Heart left ventricle (tissue), 16 donors: ENCODE measurements around the gene CNTN4. TPM values are rescaled to one million over a fixed set of nuclear protein-coding genes. Genes with fewer than 3 reads are reported as not detected.

Experiments
- ATAC-seq, 4 donors: fragments of 200-7000 bp; cut with Tn5 transposase; one replicate each; pipeline ENCODE4 v1.9.1; 2020 to 2022; ENCODE audit warnings: moderate library complexity in 4 of 4, mild to moderate bottlenecking in 3 of 4, moderate number of reproducible peaks in 1 of 4
- DNase-seq, 5 donors: peaks; one replicate each; pipeline ENCODE4 v3.0.0-alpha.2; 2020
- H3K27ac ChIP-seq, 12 donors: fragments of 200-600 bp; sonication (generic) in 4 of 12; one replicate each; pipeline versions ENCODE4 v1.5.0 to v1.8.0; 2016 to 2022; ENCODE audit warnings: mild to moderate bottlenecking in 2 of 12
- H3K27me3 ChIP-seq, 9 donors: fragments of 200-600 bp; sonication (generic) in 2 of 9; one replicate each; pipeline versions ENCODE4 v1.5.1 to v1.8.0; 2016 to 2022; ENCODE audit warnings: mild to moderate bottlenecking in 3 of 9
- H3K36me3 ChIP-seq, 9 donors: fragments of 200-600 bp; sonication (generic) in 2 of 9; one replicate each; pipeline versions ENCODE4 v1.5.0 to v1.8.0; 2018 to 2022; ENCODE audit warnings: mild to moderate bottlenecking in 2 of 9
- H3K4me1 ChIP-seq, 12 donors: fragments of 200-600 bp; sonication (generic) in 4 of 12; one replicate each; pipeline versions ENCODE4 v1.5.0 to v1.8.0; 2016 to 2022; ENCODE audit warnings: mild to moderate bottlenecking in 3 of 12
- H3K4me3 ChIP-seq, 12 donors: fragments of 200-600 bp; sonication (generic) in 4 of 12; one replicate each; pipeline versions ENCODE4 v1.5.0 to v1.8.0; 2017 to 2022; ENCODE audit warnings: mild to moderate bottlenecking in 9 of 12, moderate library complexity in 4 of 12
- H3K9me3 ChIP-seq, 12 donors: fragments of 200-600 bp; sonication (generic) in 4 of 12; one replicate each; pipeline versions ENCODE4 v1.5.0 to v1.8.0; 2016 to 2022; ENCODE audit warnings: mild to moderate bottlenecking in 1 of 12
- CTCF ChIP-seq, 12 donors: fragments of 200-600 bp; sonication (generic) in 4 of 12; IDR thresholded peaks; one replicate each; pipeline versions ENCODE4 v1.5.0 to v1.8.0; 2018 to 2022; ENCODE audit warnings: antibody characterized with exemption in 12 of 12, mild to moderate bottlenecking in 5 of 12
- POLR2A ChIP-seq, 2 donors: fragments of 450-650 bp; IDR thresholded peaks; one replicate each; pipeline ENCODE4 v1.6.1; 2017; ENCODE audit warnings: antibody characterized with exemption in 2 of 2, mild to moderate bottlenecking in 2 of 2, moderate library complexity in 2 of 2
- WGBS, 4 donors: extraction: QIAGEN DNeasy Blood & Tissue Kit in 2 of 4; methylation state at CpG; one replicate each; pipeline versions ENCODE4 v1.1.5 to v1.1.7; 2013 to 2018; 5-methylcytosine and 5-hydroxymethylcytosine counted together
- intact Hi-C, 10 donors: fragments of 100-400 bp; cut with DNase I; formaldehyde crosslinking; loops; one replicate each; pipeline versions ENCODE4 v1.11.1 to v1.14.2; 2022
- polyA plus RNA-seq, 2 donors: library from polyadenylated mRNA; stranded (reverse); fragments of 200-250 nt; gene quantifications; one replicate each; pipeline ENCODE4 v1.2.3, GENCODE V29; 2013
- total RNA-seq, 9 donors: library from RNA; depleted of rRNA in 2 of 9; stranded (reverse); fragments of >200 nt in 2 of 9; fragmentation: NEBNext Ultra II Directional in 3 of 9; extraction: Animal tissue kit (Norgen Biotek cat#: 25700) in 3 of 9; gene quantifications; one replicate each; pipeline versions ENCODE4 v1.1.0 to v1.2.4, GENCODE V29; 2016 to 2023
- donor health status: ischemic (EF 13 %, LVEDD 7.1; RV severe dilation, severe dysfunction).
- donor health status: healthy with polysubstance abuse.
- donor health status: DM: no; HTN: yes; CAD: no.
- donor health status: DM: no; HTN: no; CAD: no.
- donor health status: ischemic (EF 25% LVEDD 6.9; RV normal size, moderate dysfunction).
- donor health status: ischemic (EF 25% LVEDD 5.7; RV mildly dilated, moderate dysfunction).
- donor health status: healthy.
- donor health status: DM: yes; HTN: yes; CAD: no.
- donor health status: ischemic (EF 35%, LVEDD 5.7; RV mildly dilated, moderate dysfunction).
- donor health status: nonischemic (EF 11% LVEDD 7.7; RV severe dilation, severe dysfunction).
- donor health status: DM: yes; HTN: yes; CAD: no.
- donor health status: PGD.
- donor health status: ischemic (EF 29% LVEDD 5.4; RV normal size, mild dysfunction).
- donor health status: nonischemic (EF 23%, LVEDD 6.1; RV moderate dilation, normal function).

CNTN4 gene
- total and polyA plus RNA-seq, 11 donors: 0.30 to 6.7 (median 1.2) TPM

- Histone ChIP-seq H3K4me1 (no peaks in the 10 kb centered on the region), H3K27ac (no peak overlapping the region), H3K9me3 (no peaks in the 10 kb centered on the region), H3K4me3 (no peak overlapping the region), H3K27me3 (no peaks in the 10 kb centered on the region), H3K36me3 (no peaks in the 10 kb centered on the region)
- DNase-seq (no peak), ATAC-seq (no peak)
- intact Hi-C loops: no loop called here
- TF ChIP-seq CTCF (IDR thresholded peaks at IDR 0.05) (no peak), POLR2A (IDR thresholded peaks at IDR 0.05) (no peak)
- WGBS, 4 donors: 48 to 61% (median 52%) methylated on average over 12 of the region's 12 CpGs
Observed at GRCh38 chr3:2856138-2857133, 757.8 kb downstream of the CNTN4 start.

- peaks cover 0 to 4% (median 0%) of the 10 kb centered on the region in 12 donors for H3K4me1 ChIP-seq
- no peaks in the 10 kb centered on the region for H3K27me3 ChIP-seq
- intact Hi-C loops: no loop called here
- 69 to 97% (median 94%) methylated on average over 2 of the region's 2 CpGs for WGBS, 4 donors
- no peaks in the 10 kb centered on the region for H3K9me3 ChIP-seq
- ATAC-seq (no peak), DNase-seq (no peak)
- no peak for TF ChIP-seq POLR2A (IDR thresholded peaks at IDR 0.05)
- no peak for TF ChIP-seq CTCF (IDR thresholded peaks at IDR 0.05)
- no peaks in the 10 kb centered on the region for H3K36me3 ChIP-seq
- H3K4me3 ChIP-seq: no peak overlapping the region
- no peak overlapping the region for H3K27ac ChIP-seq
Observed at GRCh38 chr3:2860626-2861025, 762.0 kb downstream of the CNTN4 start.

GRCh38 chr3:2861120-2861519 lies 762.5 kb downstream of the CNTN4 start:
- H3K27ac ChIP-seq: no peak overlapping the region
- no peak overlapping the region for H3K4me3 ChIP-seq
- WGBS, 4 donors: 59 to 73% (median 69%) methylated on average over 1 of the region's 1 CpG
- ATAC-seq (no peak), DNase-seq (no peak)
- no peaks in the 10 kb centered on the region for H3K9me3 ChIP-seq
- no peaks in the 10 kb centered on the region for H3K27me3 ChIP-seq
- intact Hi-C loops: no loop called here
- TF ChIP-seq POLR2A (IDR thresholded peaks at IDR 0.05): no peak
- TF ChIP-seq CTCF (IDR thresholded peaks at IDR 0.05): no peak
- no peaks in the 10 kb centered on the region for H3K36me3 ChIP-seq
- peaks cover 0 to 4% (median 0%) of the 10 kb centered on the region in 12 donors for H3K4me1 ChIP-seq

GRCh38 chr3:2861920-2862319 lies 763.3 kb downstream of the CNTN4 start:
- peaks cover 0 to 4% (median 0%) of the 10 kb centered on the region in 12 donors for H3K4me1 ChIP-seq
- H3K4me3 ChIP-seq: no peak overlapping the region
- DNase-seq (no peak), ATAC-seq (no peak)
- no peaks in the 10 kb centered on the region for H3K9me3 ChIP-seq
- no peaks in the 10 kb centered on the region for H3K27me3 ChIP-seq
- WGBS, 4 donors: 70 to 83% (median 78%) methylated on average over 1 of the region's 1 CpG
- H3K27ac ChIP-seq: no peak overlapping the region
- H3K36me3 ChIP-seq: no peaks in the 10 kb centered on the region
- intact Hi-C loops: no loop called here
- TF ChIP-seq POLR2A (IDR thresholded peaks at IDR 0.05): no peak
- TF ChIP-seq CTCF (IDR thresholded peaks at IDR 0.05): no peak
